ENCODE results near the gene GPC3.

GRCh38 chrX:133543654-133544053 is 441.7 kb downstream of the GPC3 start:
- TF ChIP-seq CTCF (IDR thresholded peaks at IDR 0.05) (no peak), EZH2 (IDR thresholded peaks at IDR 0.05) (no peak), EZH2phosphoT487 (IDR thresholded peaks at IDR 0.05) (no peak)
